ENCODE data around the gene ELF5. TPM values are rescaled to one million over a fixed set of nuclear protein-coding genes. Genes with fewer than 3 reads are reported as not detected.

Gene ELF5
- total RNA-seq, 4 donors from 2014 or later: not detected

GRCh38 chr11:34552270-34552669 lies 38.7 kb upstream of the ELF5 start:
- Histone ChIP-seq H3K36me3 (no peaks in the 10 kb centered on the region), H3K9me3 (peaks cover 0 to 7% (median 0%) of the 10 kb centered on the region in 4 donors), H3K4me1 (no peaks in the 10 kb centered on the region), H3K4me3 (no peak overlapping the region), H3K27ac (no peak overlapping the region), H3K27me3 (no peaks in the 10 kb centered on the region)
- no peak for DNase-seq (ENCODE audit: low spot score in 2 of 2)
- TF ChIP-seq POLR2A (IDR thresholded peaks at IDR 0.05) (no peak), EP300 (IDR thresholded peaks at IDR 0.05) (no peak), CTCF (IDR thresholded peaks at IDR 0.05) (no peak)
- WGBS, 2 donors: 69 to 82% methylated on average over 3 of the region's 3 CpGs

GRCh38 chr11:34549271-34549670 lies 35.7 kb upstream of the ELF5 start:
- Histone ChIP-seq H3K4me3 (no peak overlapping the region), H3K4me1 (no peaks in the 10 kb centered on the region), H3K9me3 (peaks cover 0 to 7% (median 0%) of the 10 kb centered on the region in 4 donors), H3K27ac (no peak overlapping the region), H3K36me3 (no peaks in the 10 kb centered on the region), H3K27me3 (no peaks in the 10 kb centered on the region)
- WGBS, 2 donors: 70 to 86% methylated on average over 5 of the region's 5 CpGs
- TF ChIP-seq EP300 (IDR thresholded peaks at IDR 0.05) (no peak), CTCF (IDR thresholded peaks at IDR 0.05) (no peak), POLR2A (IDR thresholded peaks at IDR 0.05) (no peak)
- no peak for DNase-seq (ENCODE audit: low spot score in 2 of 2)

- WGBS, 2 donors: 90% methylated on average over 4 of the region's 4 CpGs
- Histone ChIP-seq H3K36me3 (no peaks in the 10 kb centered on the region), H3K4me3 (no peak overlapping the region), H3K27ac (no peak overlapping the region), H3K27me3 (no peaks in the 10 kb centered on the region), H3K9me3 (peaks cover 0 to 7% (median 0%) of the 10 kb centered on the region in 4 donors), H3K4me1 (no peaks in the 10 kb centered on the region)
- no peak for DNase-seq (ENCODE audit: low spot score in 2 of 2)
- TF ChIP-seq POLR2A (IDR thresholded peaks at IDR 0.05) (no peak), EP300 (IDR thresholded peaks at IDR 0.05) (no peak)
Observed at GRCh38 chr11:34548278-34548677, 34.7 kb upstream of the ELF5 start.

GRCh38 chr11:34546511-34547209 lies 33.1 kb upstream of the ELF5 start:
- no peaks in the 10 kb centered on the region for H3K27me3 ChIP-seq

GRCh38 chr11:34542089-34542488 lies 28.5 kb upstream of the ELF5 start:
- no peaks in the 10 kb centered on the region for H3K4me1 ChIP-seq
- no peaks in the 10 kb centered on the region for H3K9me3 ChIP-seq
- no peaks in the 10 kb centered on the region for H3K36me3 ChIP-seq
- no peak for DNase-seq (ENCODE audit: low spot score in 2 of 2)
- H3K4me3 ChIP-seq: no peak overlapping the region
- no peaks in the 10 kb centered on the region for H3K27me3 ChIP-seq
- H3K27ac ChIP-seq: no peak overlapping the region
- TF ChIP-seq POLR2A (IDR thresholded peaks at IDR 0.05) (no peak), EP300 (IDR thresholded peaks at IDR 0.05) (no peak), CTCF (IDR thresholded peaks at IDR 0.05) (no peak)

More at GRCh38 chr11:34546511-34547209, 33.1 kb upstream of the ELF5 start:
- peaks cover 0 to 2% (median 0%) of the 10 kb centered on the region in 4 donors for H3K9me3 ChIP-seq
- WGBS, 2 donors: 46 to 48% methylated on average over 6 of the region's 6 CpGs
- TF ChIP-seq POLR2A (IDR thresholded peaks at IDR 0.05) (no peak), EP300 (IDR thresholded peaks at IDR 0.05) (no peak), CTCF (IDR thresholded peaks at IDR 0.05) (no peak)
- no peak overlapping the region for H3K4me3 ChIP-seq
- no peaks in the 10 kb centered on the region for H3K4me1 ChIP-seq
- DNase-seq (ENCODE audit: low spot score in 2 of 2): no peak
- no peak overlapping the region for H3K27ac ChIP-seq
- H3K36me3 ChIP-seq: no peaks in the 10 kb centered on the region
